Hepatocyte (in vitro differentiated cells): ENCODE results near the gene CDRT4. TPM values are rescaled to one million over a fixed set of nuclear protein-coding genes. Genes with fewer than 3 reads are reported as not detected.

ENCODE experiments used
- DNase-seq: peaks from one replicate; pipeline ENCODE4 v3.0.0-alpha.2; 2016; ENCODE audit warnings: low spot score
- H2AFZ ChIP-seq: fragments of 200-600 bp; sonication (generic); 2 replicates; pipeline ENCODE4 v1.6.0; 2016; ENCODE audit warnings: antibody characterized with exemption, mild to moderate bottlenecking
- H3K27ac ChIP-seq: fragments of 200-600 bp; sonication (generic); 2 replicates; pipeline ENCODE4 v1.5.1; 2016; ENCODE audit warnings: mild to moderate bottlenecking
- H3K27me3 ChIP-seq: fragments of 200-600 bp; sonication (generic); 2 replicates; pipeline ENCODE4 v1.6.1; 2016
- H3K36me3 ChIP-seq: fragments of 200-600 bp; sonication (generic); replicated peaks from 2 replicates; pipeline ENCODE4 v1.5.1; 2016; ENCODE audit warnings: low read depth; ENCODE audit not compliant: insufficient read depth
- H3K4me1 ChIP-seq: fragments of 200-600 bp; sonication (generic); 2 replicates; pipeline ENCODE4 v1.5.1; 2016; ENCODE audit warnings: mild to moderate bottlenecking, moderate library complexity; ENCODE audit not compliant: insufficient read depth
- H3K4me2 ChIP-seq: fragments of 200-600 bp; sonication (generic); 2 replicates; pipeline ENCODE4 v1.6.0; 2016
- H3K4me3 ChIP-seq: fragments of 200-600 bp; sonication (generic); 2 replicates; pipeline ENCODE4 v1.5.1; 2016; ENCODE audit warnings: mild to moderate bottlenecking
- H3K79me2 ChIP-seq: fragments of 200-600 bp; sonication (generic); 2 replicates; pipeline ENCODE4 v1.6.0; 2017; ENCODE audit warnings: mild to moderate bottlenecking
- H3K9me2 ChIP-seq: fragments of 200-600 bp; sonication (generic); replicated peaks from 2 replicates; pipeline ENCODE4 v1.6.0; 2017; ENCODE audit warnings: mild to moderate bottlenecking; ENCODE audit not compliant: insufficient read depth
- H3K9me3 ChIP-seq: fragments of 200-600 bp; sonication (generic); 2 replicates; pipeline ENCODE4 v1.5.1; 2016; ENCODE audit warnings: low read depth, mild to moderate bottlenecking
- H4K20me1 ChIP-seq: fragments of 200-600 bp; sonication (generic); 2 replicates; pipeline ENCODE4 v1.6.0; 2016; ENCODE audit warnings: mild to moderate bottlenecking; ENCODE audit not compliant: insufficient read depth, poor library complexity, severe bottlenecking
- EZH2 ChIP-seq: fragments of 200-600 bp; sonication (generic); IDR thresholded peaks from 2 replicates; pipeline ENCODE4 v1.6.1; 2016; ENCODE audit warnings: antibody characterized with exemption, mild to moderate bottlenecking, borderline replicate concordance
- EZH2phosphoT487 ChIP-seq: fragments of 200-600 bp; sonication (generic); IDR thresholded peaks from one replicate; pipeline ENCODE4 v1.6.1; 2018; ENCODE audit warnings: antibody characterized with exemption, mild to moderate bottlenecking, low read depth, moderate library complexity; ENCODE audit not compliant: unreplicated experiment, severe bottlenecking
- WGBS: methylation state at CpG from one replicate; pipeline ENCODE4 v1.1.6; 2016; ENCODE audit warnings: low lambda C conversion rate; ENCODE audit errors: missing lambda C conversion rate; 5-methylcytosine and 5-hydroxymethylcytosine counted together
- polyA plus RNA-seq: library from polyadenylated mRNA; unstranded; fragments of >200 nt; fragmentation: Nextera tagmentation; extraction: Ambion mirVana; gene quantifications from 2 replicates; pipeline ENCODE4 v1.2.1, GENCODE V29; 2016
- total RNA-seq: library from RNA; depleted of rRNA; stranded (reverse); fragments of >200 nt; gene quantifications from 2 replicates; pipeline ENCODE4 v1.2.3, GENCODE V29; 2014
- TF ChIP-seq, protein P1 (sequence below): fragments of 200-600 bp; sonication (generic); IDR thresholded peaks from 2 replicates; pipeline ENCODE4 v1.5.1; 2016; ENCODE audit warnings: antibody characterized with exemption, mild to moderate bottlenecking; ENCODE audit not compliant: poor library complexity

CDRT4 gene
- total and polyA plus RNA-seq, 2 experiments from 2014 or later = 2.7 to 9.6 TPM

DNA sequence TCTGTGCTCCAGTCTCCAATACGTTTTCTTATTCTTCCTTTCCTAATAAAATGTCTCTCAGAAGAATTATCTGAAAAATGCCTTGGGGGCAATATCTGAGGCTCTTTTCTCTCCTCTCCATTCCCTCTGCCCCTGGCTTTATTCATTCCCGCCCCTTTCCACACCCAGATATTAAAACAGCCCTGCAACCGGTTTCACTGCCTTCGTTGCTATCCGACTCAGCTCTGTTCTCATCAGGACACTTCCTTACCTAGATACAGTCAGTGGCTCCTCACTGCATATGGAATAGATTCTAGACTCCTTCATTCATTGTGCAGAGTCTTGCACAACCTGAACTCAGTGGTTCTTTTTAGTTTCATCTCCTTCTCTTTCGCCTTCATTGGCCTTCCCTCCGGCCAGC is 74.0 kb downstream of the CDRT4 start:
- Histone ChIP-seq H2AFZ (no peak overlapping the region), H3K9me3 (no peaks in the 10 kb centered on the region), H3K79me2 (no peaks in the 10 kb centered on the region), H3K4me1 (peaks cover 9% of the 10 kb centered on the region), H3K27ac (no peak overlapping the region), H3K4me3 (no peak overlapping the region), H3K36me3 (no peaks in the 10 kb centered on the region), H3K27me3 (no peaks in the 10 kb centered on the region), H3K4me2 (no peak overlapping the region), H4K20me1 (no peaks in the 10 kb centered on the region), H3K9me2 (no peaks in the 10 kb centered on the region)
- no peak for DNase-seq
- TF ChIP-seq, protein P1, sequence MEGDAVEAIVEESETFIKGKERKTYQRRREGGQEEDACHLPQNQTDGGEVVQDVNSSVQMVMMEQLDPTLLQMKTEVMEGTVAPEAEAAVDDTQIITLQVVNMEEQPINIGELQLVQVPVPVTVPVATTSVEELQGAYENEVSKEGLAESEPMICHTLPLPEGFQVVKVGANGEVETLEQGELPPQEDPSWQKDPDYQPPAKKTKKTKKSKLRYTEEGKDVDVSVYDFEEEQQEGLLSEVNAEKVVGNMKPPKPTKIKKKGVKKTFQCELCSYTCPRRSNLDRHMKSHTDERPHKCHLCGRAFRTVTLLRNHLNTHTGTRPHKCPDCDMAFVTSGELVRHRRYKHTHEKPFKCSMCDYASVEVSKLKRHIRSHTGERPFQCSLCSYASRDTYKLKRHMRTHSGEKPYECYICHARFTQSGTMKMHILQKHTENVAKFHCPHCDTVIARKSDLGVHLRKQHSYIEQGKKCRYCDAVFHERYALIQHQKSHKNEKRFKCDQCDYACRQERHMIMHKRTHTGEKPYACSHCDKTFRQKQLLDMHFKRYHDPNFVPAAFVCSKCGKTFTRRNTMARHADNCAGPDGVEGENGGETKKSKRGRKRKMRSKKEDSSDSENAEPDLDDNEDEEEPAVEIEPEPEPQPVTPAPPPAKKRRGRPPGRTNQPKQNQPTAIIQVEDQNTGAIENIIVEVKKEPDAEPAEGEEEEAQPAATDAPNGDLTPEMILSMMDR = no peak
- no peak for TF ChIP-seq EZH2phosphoT487
- no peak for TF ChIP-seq EZH2
- WGBS = 82% methylated on average over 7 of the region's 7 CpGs

DNA sequence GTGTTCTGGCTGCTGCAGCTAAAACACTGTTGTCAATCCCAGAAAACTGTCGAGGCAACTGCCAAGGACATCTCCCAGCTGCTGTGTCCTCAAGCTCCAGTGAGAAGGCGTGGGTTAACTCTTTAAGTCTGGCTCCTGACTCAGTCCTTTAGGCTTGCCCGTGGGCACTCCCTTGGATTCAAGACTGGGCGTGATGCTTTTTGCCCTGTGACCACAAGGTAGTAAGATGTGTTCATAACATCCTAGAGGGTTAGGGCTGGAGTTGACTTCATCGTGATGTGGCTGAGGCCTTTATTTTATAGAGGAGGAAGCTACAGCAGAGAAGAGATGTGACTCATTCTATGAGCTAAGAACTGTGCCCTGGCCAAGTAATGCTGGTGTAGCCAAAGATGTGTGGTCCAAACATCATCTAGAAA is 75.1 kb downstream of the CDRT4 start:
- Histone ChIP-seq H3K27me3 (no peaks in the 10 kb centered on the region), H3K4me2 (no peak overlapping the region), H3K79me2 (no peaks in the 10 kb centered on the region), H3K4me1 (no peaks in the 10 kb centered on the region), H4K20me1 (no peaks in the 10 kb centered on the region), H3K36me3 (no peaks in the 10 kb centered on the region), H3K9me2 (no peaks in the 10 kb centered on the region), H3K9me3 (no peaks in the 10 kb centered on the region), H2AFZ (no peak overlapping the region), H3K27ac (no peak overlapping the region), H3K4me3 (no peak overlapping the region)
- TF ChIP-seq, protein P1 = no peak
- no peak for TF ChIP-seq EZH2phosphoT487
- WGBS = 86% methylated on average over 5 of the region's 5 CpGs
- DNase-seq = no peak

DNA sequence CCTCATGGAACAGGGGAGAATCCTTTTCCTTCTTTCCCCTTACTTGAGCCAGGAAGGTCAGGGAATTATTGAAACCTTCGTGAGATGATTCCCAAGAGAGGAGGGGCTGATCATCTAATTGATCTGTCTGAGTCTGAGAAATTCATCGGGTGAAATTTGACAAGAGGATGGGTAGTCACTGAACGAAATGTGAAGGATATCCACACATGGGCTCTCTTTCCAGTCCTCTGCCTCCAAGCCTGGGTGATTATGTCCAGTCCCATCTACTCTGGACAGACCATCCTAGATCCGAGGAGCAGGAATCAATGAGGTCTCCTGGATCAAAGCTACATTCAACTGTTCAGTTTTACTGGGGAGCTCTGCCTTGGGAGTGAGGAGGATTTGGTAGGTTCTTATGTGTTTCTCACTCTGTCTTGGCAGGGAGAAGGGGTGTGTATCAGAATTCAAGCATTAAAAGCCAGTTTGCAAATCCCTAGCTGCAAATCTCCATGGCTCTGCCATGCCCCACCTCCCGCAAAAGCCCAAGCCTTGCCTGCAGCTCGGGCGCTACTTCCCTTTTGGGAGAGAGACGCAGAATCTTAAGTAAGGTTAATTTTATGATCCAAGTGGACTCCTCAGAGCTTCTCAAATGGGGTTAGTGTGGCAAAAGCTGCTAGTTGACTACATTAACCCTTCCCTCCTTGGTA is 78.9 kb downstream of the CDRT4 start:
- Histone ChIP-seq H3K27me3 (no peaks in the 10 kb centered on the region), H3K79me2 (no peaks in the 10 kb centered on the region), H3K4me2 (no peak overlapping the region), H3K36me3 (no peaks in the 10 kb centered on the region), H2AFZ (no peak overlapping the region), H4K20me1 (no peaks in the 10 kb centered on the region), H3K4me3 (no peak overlapping the region), H3K4me1 (peaks cover 10% of the 10 kb centered on the region), H3K9me3 (no peaks in the 10 kb centered on the region), H3K27ac (no peak overlapping the region), H3K9me2 (no peaks in the 10 kb centered on the region)
- WGBS = 92% methylated on average over 8 of the region's 8 CpGs
- TF ChIP-seq EZH2 = no peak
- no peak for TF ChIP-seq EZH2phosphoT487
- TF ChIP-seq, protein P1 = no peak
- DNase-seq = no peak
